CD14-positive monocyte (primary cell): ENCODE results near the gene SSBP2. TPM values are rescaled to one million over a fixed set of nuclear protein-coding genes. Genes with fewer than 3 reads are reported as not detected.
A peak's percentile ranks its signal among the peaks of the same experiment; 100 is the strongest.

ENCODE experiments used
- DNase-seq, 3 donors: peaks; one replicate each; pipeline ENCODE4 v3.0.0-alpha.2; 2011 to 2022
- H2AFZ ChIP-seq: 2 replicates; pipeline ENCODE4 v1.6.0; 2012; ENCODE audit warnings: mild to moderate bottlenecking, low read depth, low read length, inconsistent platforms; ENCODE audit not compliant: insufficient read depth, poor library complexity, severe bottlenecking
- H3K27ac ChIP-seq, 2 donors: 1 replicate in 1 of 2; 2 replicates in 1 of 2; pipeline ENCODE4 v1.5.1; 2012 to 2013; ENCODE audit warnings: low read length in 2 of 2, control low read depth in 1 of 2, inconsistent platforms in 1 of 2, low read depth in 1 of 2, mild to moderate bottlenecking in 1 of 2
- H3K27me3 ChIP-seq, 2 donors: one replicate each; pipeline versions ENCODE4 v1.6.0 to v1.6.1; 2011 to 2013; ENCODE audit warnings: low read length in 2 of 2; ENCODE audit not compliant: control insufficient read depth in 2 of 2, insufficient read depth in 2 of 2
- H3K36me3 ChIP-seq, 2 donors: replicated peaks in 1 of 2; 1 replicate in 1 of 2; 2 replicates in 1 of 2; pipeline versions ENCODE4 v1.5.1 to v1.6.1; 2012 to 2013; ENCODE audit warnings: low read length in 2 of 2, control low read depth in 1 of 2, inconsistent platforms in 1 of 2, mild to moderate bottlenecking in 1 of 2; ENCODE audit not compliant: insufficient read depth in 2 of 2, control insufficient read depth in 1 of 2
- H3K4me1 ChIP-seq, 2 donors: 1 replicate in 1 of 2; 2 replicates in 1 of 2; pipeline versions ENCODE4 v1.5.1 to v1.6.1; 2012 to 2013; ENCODE audit warnings: low read length in 2 of 2, control low read depth in 1 of 2, inconsistent platforms in 1 of 2, mild to moderate bottlenecking in 1 of 2, moderate library complexity in 1 of 2; ENCODE audit not compliant: insufficient read depth in 2 of 2, control insufficient read depth in 1 of 2
- H3K4me2 ChIP-seq: replicated peaks from 2 replicates; pipeline ENCODE3; 2012; ENCODE audit warnings: low read length, moderate library complexity, mild to moderate bottlenecking; ENCODE audit not compliant: poor library complexity, severe bottlenecking; ENCODE audit errors: extremely low read depth
- H3K4me3 ChIP-seq, 3 experiments: fragments of 200-600 bp in 1 of 3; sonication (generic) in 1 of 3; replicated peaks in 1 of 3; 1 replicate in 2 of 3; 2 replicates in 1 of 3; pipeline ENCODE4 v1.5.1; 2011 to 2013; ENCODE audit warnings: low read length in 3 of 3, mild to moderate bottlenecking in 3 of 3, control low read depth in 2 of 3, low read depth in 2 of 3, inconsistent platforms in 1 of 3, moderate library complexity in 1 of 3
- H3K79me2 ChIP-seq: 2 replicates; pipeline ENCODE4 v1.6.0; 2012; ENCODE audit warnings: mild to moderate bottlenecking, control low read depth, inconsistent platforms, low read length, moderate library complexity; ENCODE audit not compliant: insufficient read depth
- H3K9ac ChIP-seq: 2 replicates; pipeline ENCODE4 v1.6.0; 2017; ENCODE audit warnings: low read length, mild to moderate bottlenecking; ENCODE audit not compliant: insufficient read depth, poor library complexity, severe bottlenecking
- H3K9me3 ChIP-seq, 2 donors: replicated peaks in 1 of 2; 1 replicate in 1 of 2; 2 replicates in 1 of 2; pipeline versions ENCODE4 v1.5.1 to v1.6.1; 2012 to 2013; ENCODE audit warnings: low read length in 2 of 2, control low read depth in 1 of 2; ENCODE audit not compliant: control insufficient read depth in 1 of 2, insufficient read depth in 1 of 2
- H4K20me1 ChIP-seq: 2 replicates; pipeline ENCODE4 v1.6.0; 2012; ENCODE audit warnings: mild to moderate bottlenecking, low read length, control low read depth, moderate library complexity; ENCODE audit not compliant: insufficient read depth
- H3K27ac Mint-ChIP-seq, 7 donors: one replicate each; pipeline ENCODE4 v1.8.0; 2020; ENCODE audit warnings: mild to moderate bottlenecking in 7 of 7, mixed read lengths in 7 of 7, moderate library complexity in 6 of 7, inconsistent platforms in 2 of 7
- H3K27me3 Mint-ChIP-seq, 3 donors: one replicate each; pipeline ENCODE4 v1.8.0; 2021 to 2022; ENCODE audit warnings: low read depth in 3 of 3, mild to moderate bottlenecking in 3 of 3, mixed read lengths in 3 of 3, moderate library complexity in 3 of 3, inconsistent platforms in 1 of 3
- H3K36me3 Mint-ChIP-seq, 2 donors: one replicate each; pipeline ENCODE4 v1.8.0; 2020; ENCODE audit warnings: mixed read lengths in 2 of 2, inconsistent platforms in 1 of 2, mild to moderate bottlenecking in 1 of 2
- H3K4me1 Mint-ChIP-seq: one replicate; pipeline ENCODE4 v1.8.0; 2020; ENCODE audit warnings: mild to moderate bottlenecking, mixed read lengths
- H3K4me3 Mint-ChIP-seq, 2 donors: one replicate each; pipeline ENCODE4 v1.8.0; 2020; ENCODE audit warnings: mild to moderate bottlenecking in 2 of 2, mixed read lengths in 2 of 2, moderate library complexity in 1 of 2
- H3K9me3 Mint-ChIP-seq, 7 donors: one replicate each; pipeline ENCODE4 v1.8.0; 2020 to 2022; ENCODE audit warnings: mixed read lengths in 7 of 7, mild to moderate bottlenecking in 6 of 7, moderate library complexity in 6 of 7, inconsistent platforms in 2 of 7
- WGBS: methylation state at CpG from one replicate; pipeline ENCODE4 v1.1.5; 2013; ENCODE audit warnings: missing lambda C conversion rate; ENCODE audit not compliant: insufficient coverage; 5-methylcytosine and 5-hydroxymethylcytosine counted together
- intact Hi-C, 2 donors: fragments of 100-400 bp; cut with micrococcal nuclease; formaldehyde crosslinking; loops; one replicate each; pipeline versions ENCODE4 v1.15.0 to v1.15.1; 2023
- polyA plus RNA-seq, 3 donors: library from polyadenylated mRNA; depleted of rRNA in 1 of 3; unstranded in 2 of 3; stranded (reverse) in 1 of 3; fragments of 300-500 nt in 2 of 3; fragments of >200 nt in 1 of 3; fragmentation: Illumina TruSeq in 2 of 3; gene quantifications; 1 replicate in 2 of 3; 2 replicates in 1 of 3; pipeline ENCODE4 v1.2.3, GENCODE V29; 2012 to 2021
- TF ChIP-seq, protein P1 (sequence below): fragments of 200-600 bp; IDR thresholded peaks from one replicate; pipeline ENCODE4 v1.8.0; 2022; ENCODE audit warnings: antibody characterized with exemption, mild to moderate bottlenecking

The SSBP2 gene
- polyA plus RNA-seq, 3 donors: 29.1 to 55.2 (median 53.4) TPM

DNA sequence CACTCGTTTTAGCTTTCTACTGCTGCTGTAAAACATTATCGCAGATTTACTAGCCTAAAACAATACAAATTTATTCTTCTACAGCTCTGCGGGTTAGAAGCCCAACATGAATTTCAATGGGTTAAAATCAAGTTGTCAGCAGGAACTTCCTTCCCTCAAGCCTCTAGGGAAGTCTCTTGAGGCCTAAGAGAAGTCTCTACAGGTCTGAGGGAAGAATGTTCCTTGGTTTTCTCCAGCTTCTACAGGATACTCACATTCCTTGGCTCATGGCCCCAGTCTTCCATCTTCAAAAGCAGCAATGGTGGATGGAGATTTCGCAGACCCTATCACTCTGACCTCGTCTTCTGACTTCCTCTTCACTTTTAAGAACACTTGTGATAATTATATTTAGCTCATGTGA lies 21.6 kb upstream of the SSBP2 start:
- no peaks in the 10 kb centered on the region for H3K36me3 ChIP-seq
- H3K27ac Mint-ChIP-seq: no peak overlapping the region
- no peak overlapping the region for H3K9ac ChIP-seq
- H3K27ac ChIP-seq: no peak overlapping the region
- no peaks in the 10 kb centered on the region for H3K9me3 ChIP-seq
- peaks cover 0 to 1% (median 0%) of the 10 kb centered on the region in 3 donors for H3K27me3 Mint-ChIP-seq
- H4K20me1 ChIP-seq: no peaks in the 10 kb centered on the region
- TF ChIP-seq, protein P1, sequence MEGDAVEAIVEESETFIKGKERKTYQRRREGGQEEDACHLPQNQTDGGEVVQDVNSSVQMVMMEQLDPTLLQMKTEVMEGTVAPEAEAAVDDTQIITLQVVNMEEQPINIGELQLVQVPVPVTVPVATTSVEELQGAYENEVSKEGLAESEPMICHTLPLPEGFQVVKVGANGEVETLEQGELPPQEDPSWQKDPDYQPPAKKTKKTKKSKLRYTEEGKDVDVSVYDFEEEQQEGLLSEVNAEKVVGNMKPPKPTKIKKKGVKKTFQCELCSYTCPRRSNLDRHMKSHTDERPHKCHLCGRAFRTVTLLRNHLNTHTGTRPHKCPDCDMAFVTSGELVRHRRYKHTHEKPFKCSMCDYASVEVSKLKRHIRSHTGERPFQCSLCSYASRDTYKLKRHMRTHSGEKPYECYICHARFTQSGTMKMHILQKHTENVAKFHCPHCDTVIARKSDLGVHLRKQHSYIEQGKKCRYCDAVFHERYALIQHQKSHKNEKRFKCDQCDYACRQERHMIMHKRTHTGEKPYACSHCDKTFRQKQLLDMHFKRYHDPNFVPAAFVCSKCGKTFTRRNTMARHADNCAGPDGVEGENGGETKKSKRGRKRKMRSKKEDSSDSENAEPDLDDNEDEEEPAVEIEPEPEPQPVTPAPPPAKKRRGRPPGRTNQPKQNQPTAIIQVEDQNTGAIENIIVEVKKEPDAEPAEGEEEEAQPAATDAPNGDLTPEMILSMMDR: no peak
- 100% methylated on average over 1 of the region's 5 CpGs for WGBS
- no peaks in the 10 kb centered on the region for H3K4me1 Mint-ChIP-seq
- no peaks in the 10 kb centered on the region for H3K36me3 Mint-ChIP-seq
- H3K4me3 ChIP-seq: no peak overlapping the region
- no peaks in the 10 kb centered on the region for H3K4me1 ChIP-seq
- no peak overlapping the region for H2AFZ ChIP-seq
- H3K4me2 ChIP-seq: no peak overlapping the region
- no peaks in the 10 kb centered on the region for H3K9me3 Mint-ChIP-seq
- DNase-seq: no peak
- no peaks in the 10 kb centered on the region for H3K27me3 ChIP-seq
- H3K79me2 ChIP-seq: no peaks in the 10 kb centered on the region
- H3K4me3 Mint-ChIP-seq: no peak overlapping the region
- intact Hi-C loops: no loop called here

DNA sequence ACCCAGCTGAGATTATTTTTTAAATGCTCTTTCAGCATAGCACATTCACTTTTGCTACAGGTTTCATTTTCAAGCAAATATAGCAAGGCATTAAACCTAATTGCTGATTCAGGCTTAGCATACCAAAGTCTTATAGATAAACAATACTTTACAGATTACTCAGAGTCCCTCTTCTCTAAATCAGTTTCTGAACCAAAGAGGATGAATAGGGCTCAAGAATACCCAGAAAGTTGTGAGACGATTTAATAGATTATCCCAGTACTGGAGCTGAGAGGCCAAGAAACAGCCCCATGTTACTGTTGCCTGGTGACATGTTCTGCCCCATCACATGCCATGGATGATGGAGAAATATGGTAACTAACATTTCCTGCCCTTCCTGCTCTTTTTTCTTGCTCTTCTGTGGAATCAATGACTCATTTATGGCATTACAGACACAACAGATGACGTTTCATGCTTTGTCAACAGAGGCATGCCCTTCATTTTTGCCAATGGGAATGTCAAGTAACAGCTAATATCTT lies 18.1 kb upstream of the SSBP2 start:
- intact Hi-C loops: no loop called here
- Histone ChIP-seq H2AFZ (no peak overlapping the region), H3K4me1 (no peaks in the 10 kb centered on the region), H3K9ac (no peak overlapping the region), H3K79me2 (no peaks in the 10 kb centered on the region), H3K27me3 (no peaks in the 10 kb centered on the region), H3K36me3 (no peaks in the 10 kb centered on the region), H3K9me3 (no peaks in the 10 kb centered on the region), H4K20me1 (no peaks in the 10 kb centered on the region), H3K4me3 (no peak overlapping the region), H3K4me2 (no peak overlapping the region), H3K27ac (no peak overlapping the region)
- TF ChIP-seq, protein P1: no peak
- H3K27ac Mint-ChIP-seq: no peak overlapping the region
- H3K27me3 Mint-ChIP-seq: peaks cover 0 to 3% (median 1%) of the 10 kb centered on the region in 3 donors
- peak in 1 of 3 donors; percentile 25 for DNase-seq
- WGBS: 80% methylated on average over 1 of the region's 2 CpGs
- H3K9me3 Mint-ChIP-seq: no peaks in the 10 kb centered on the region
- H3K4me1 Mint-ChIP-seq: no peaks in the 10 kb centered on the region
- no peaks in the 10 kb centered on the region for H3K36me3 Mint-ChIP-seq
- no peak overlapping the region for H3K4me3 Mint-ChIP-seq
